ENCODE measurements around the gene RHOT2. TPM values are rescaled to one million over a fixed set of nuclear protein-coding genes. Genes with fewer than 3 reads are reported as not detected.

RHOT2 gene
- total and polyA plus RNA-seq, 9 of the 15 experiments (the other 6 are each of a cell fraction or from before 2014, with no cell fraction given): 5.0 to 373 (median 112) TPM

DNA sequence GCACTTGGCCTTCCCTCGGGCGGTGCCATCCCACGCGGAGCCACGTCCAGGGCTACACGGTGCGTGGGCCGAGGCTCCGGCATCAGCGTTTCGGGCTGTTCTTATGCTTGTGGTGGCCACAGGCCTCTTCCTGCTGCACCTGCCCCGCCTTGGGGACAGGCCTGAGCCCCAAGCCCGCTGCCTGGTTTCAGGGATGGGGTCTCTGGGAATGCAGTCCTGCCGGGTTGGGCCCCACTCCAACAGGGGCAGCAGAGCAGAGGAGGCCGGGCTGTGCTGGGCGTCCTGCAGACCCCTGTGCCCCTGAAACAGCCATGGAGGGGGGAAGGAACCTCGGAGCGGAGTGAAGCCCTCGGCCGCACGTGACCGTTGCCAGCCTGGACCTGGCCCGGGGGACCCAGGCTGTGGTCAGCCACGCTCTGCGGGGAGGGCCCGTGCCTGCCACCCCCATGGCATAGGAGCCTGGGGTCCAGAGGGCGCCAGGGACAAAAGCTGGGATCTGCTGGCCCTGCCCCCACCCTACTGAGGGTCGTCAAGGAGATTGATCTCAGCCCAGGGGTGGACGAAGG is 37.6 kb upstream of the RHOT2 start:
- no peak for FAIRE-seq
- peak overlapping the region; percentile 35 for H3K4me2 ChIP-seq (ENCODE audit: insufficient read depth, low read length)
- no peaks in the 10 kb centered on the region for H3K27me3 ChIP-seq (ENCODE audit: control insufficient read depth in 2 of 2, insufficient read depth in 2 of 2, low read length in 2 of 2)
- DNase-seq (ENCODE audit: extremely low read depth in 1 of 4, low spot score in 3 of 4): no peak
- no peaks in the 10 kb centered on the region for H3K9me1 ChIP-seq (ENCODE audit: control insufficient read depth, insufficient read depth, low read length)
- intact Hi-C loops (cut with micrococcal nuclease): no loop called here
- peak; percentile 46 for ATAC-seq
- H3K79me2 ChIP-seq (ENCODE audit: control insufficient read depth, insufficient read depth, low read length): peaks cover 10% of the 10 kb centered on the region
- CTCF ChIA-PET (ENCODE audit: low intra/inter-chr PET ratio): no interaction called here
- H3K9ac ChIP-seq (ENCODE audit: insufficient read depth in 1 of 2, low read depth in 2 of 2, low read length in 2 of 2): peak overlapping the region in 1 of 2 experiments; percentile 84; a peak in 2 of 4 replicates
- H4K20me1 ChIP-seq (replicated peaks; ENCODE audit: control insufficient read depth, insufficient read depth, low read length): no peaks in the 10 kb centered on the region
- H3K4me1 ChIP-seq (replicated peaks in 1 of 2; ENCODE audit: control insufficient read depth in 2 of 2, insufficient read depth in 2 of 2, low read length in 2 of 2): peaks cover 23 to 97% of the 10 kb centered on the region in 2 experiments
- no peak overlapping the region for H3K4me3 ChIP-seq
- peaks cover 47% of the 10 kb centered on the region; the same call in 2 of the 3 replicates for H3K36me3 ChIP-seq (ENCODE audit: control insufficient read depth, insufficient read depth, low read length)
- BruUV-seq (replicated peaks): no TSS peak
- peak overlapping the region; percentile 64; the same call in 2 of the 3 replicates for H3K27ac ChIP-seq (ENCODE audit: extremely low read depth, low read depth, low read length)
- no peaks in the 10 kb centered on the region for H3K9me3 ChIP-seq (replicated peaks; ENCODE audit: control insufficient read depth, insufficient read depth, low read depth, low read length)
- 36% methylated on average over 17 of the region's 29 CpGs for WGBS (ENCODE audit: insufficient coverage, low coverage, missing lambda C conversion rate)
- POLR2A ChIA-PET: interaction anchor here (0.8 to 1.0 kb wide), 2 partner anchors 8 to 55 kb away, joined by 3 to 6 read pairs; no protein-coding TSS in a partner anchor
- in situ Hi-C loops (cut with MboI): no loop called here
- no peak overlapping the region for H2AFZ ChIP-seq (ENCODE audit: low read depth, low read length)
- TF ChIP-seq RBM22 (IDR thresholded peaks at IDR 0.05; ENCODE audit: low read depth, low read length, poor library complexity, severe bottlenecking): peak; percentile 54
- TF ChIP-seq KLF1 (tag; IDR thresholded peaks at IDR 0.05): no peak
- TF ChIP-seq RBFOX2 (IDR thresholded peaks at IDR 0.05; ENCODE audit: low read depth, low read length): 0 out of 2 replicates have a peak, but pooled peaks have one; percentile 31
- TF ChIP-seq, protein P1, sequence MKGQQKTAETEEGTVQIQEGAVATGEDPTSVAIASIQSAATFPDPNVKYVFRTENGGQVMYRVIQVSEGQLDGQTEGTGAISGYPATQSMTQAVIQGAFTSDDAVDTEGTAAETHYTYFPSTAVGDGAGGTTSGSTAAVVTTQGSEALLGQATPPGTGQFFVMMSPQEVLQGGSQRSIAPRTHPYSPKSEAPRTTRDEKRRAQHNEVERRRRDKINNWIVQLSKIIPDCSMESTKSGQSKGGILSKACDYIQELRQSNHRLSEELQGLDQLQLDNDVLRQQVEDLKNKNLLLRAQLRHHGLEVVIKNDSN (CRISPR knock-in tag; IDR thresholded peaks at IDR 0.05): peak; percentile 54
- no peak for TF ChIP-seq ZKSCAN8 (CRISPR knock-in tag; IDR thresholded peaks at IDR 0.05)
- TF ChIP-seq FIP1L1 (IDR thresholded peaks at IDR 0.05; ENCODE audit: low read depth, low read length, poor library complexity, severe bottlenecking): peak; percentile 69
- no peak for TF ChIP-seq ETV5 (CRISPR knock-in tag; IDR thresholded peaks at IDR 0.05; ENCODE audit: low read depth)
- peak; percentile 49; the same call in 1 of the 2 replicates for TF ChIP-seq HNRNPL (IDR thresholded peaks at IDR 0.05; ENCODE audit: low read depth, low read length)
- TF ChIP-seq, protein P2, sequence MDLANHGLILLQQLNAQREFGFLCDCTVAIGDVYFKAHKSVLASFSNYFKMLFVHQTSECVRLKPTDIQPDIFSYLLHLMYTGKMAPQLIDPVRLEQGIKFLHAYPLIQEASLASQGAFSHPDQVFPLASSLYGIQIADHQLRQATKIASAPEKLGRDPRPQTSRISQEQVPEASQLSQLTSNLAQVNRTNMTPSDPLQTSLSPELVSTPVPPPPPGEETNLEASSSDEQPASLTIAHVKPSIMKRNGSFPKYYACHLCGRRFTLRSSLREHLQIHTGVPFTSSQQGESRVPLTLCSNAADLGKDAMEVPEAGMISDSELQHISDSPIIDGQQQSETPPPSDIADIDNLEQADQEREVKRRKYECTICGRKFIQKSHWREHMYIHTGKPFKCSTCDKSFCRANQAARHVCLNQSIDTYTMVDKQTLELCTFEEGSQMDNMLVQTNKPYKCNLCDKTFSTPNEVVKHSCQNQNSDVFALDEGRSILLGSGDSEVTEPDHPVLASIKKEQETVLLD (IDR thresholded peaks at IDR 0.05): 0 out of 2 replicates have a peak, but pooled peaks have one; percentile 6
- no peak for TF ChIP-seq ZNF561 (CRISPR knock-in tag; conservative IDR thresholded peaks at IDR 0.05)
- TF ChIP-seq EGR1 (conservative IDR thresholded peaks at IDR 0.05): peak; percentile 62
- TF ChIP-seq MYNN (IDR thresholded peaks at IDR 0.05): peak; percentile 11; the same call in 1 of the 2 replicates
- no peak for TF ChIP-seq MYNN (CRISPR knock-in tag; IDR thresholded peaks at IDR 0.05)
- 0 out of 2 replicates have a peak, but pooled peaks have one; percentile 58 for TF ChIP-seq CBFB (CRISPR knock-in tag; IDR thresholded peaks at IDR 0.05)
- no peak for TF ChIP-seq TARDBP (IDR thresholded peaks at IDR 0.05)
- peak; percentile 61 for TF ChIP-seq POLR2G (IDR thresholded peaks at IDR 0.05; ENCODE audit: low read depth, low read length)
- TF ChIP-seq NRF1 (conservative IDR thresholded peaks at IDR 0.05 in 1 of 2, IDR thresholded peaks at IDR 0.05 in 1 of 2): no peak
- TF ChIP-seq CTBP1 (IDR thresholded peaks at IDR 0.05; ENCODE audit: borderline replicate concordance): no peak
- no peak for TF ChIP-seq ZNF324 (CRISPR knock-in tag; IDR thresholded peaks at IDR 0.05)
- TF ChIP-seq POLR3G (IDR thresholded peaks at IDR 0.05; ENCODE audit: extremely low read depth, insufficient read length, insufficient replicate concordance): no peak
- no peak for TF ChIP-seq RB1 (IDR thresholded peaks at IDR 0.05; ENCODE audit: low read depth)
- TF ChIP-seq TCF3 (CRISPR knock-in tag; IDR thresholded peaks at IDR 0.05): 0 out of 2 replicates have a peak, but pooled peaks have one; percentile 7
- TF ChIP-seq SMARCE1 (IDR thresholded peaks at IDR 0.05): no peak
- peak; percentile 5; the same call in 1 of the 2 replicates for TF ChIP-seq POLR2A (conservative IDR thresholded peaks at IDR 0.05)

Data from K562 (cell line).